ENCODE measurements around the gene SLC22A23.
"Not testable (repeated sequence)": the region's sequence is repeated elsewhere in the genome, so short reads cannot be mapped to it uniquely, and the experiment has no call there.

SLC22A23 gene

GRCh38 chr6:3389390-3390167 lies 67.3 kb downstream of the SLC22A23 start:
- Histone ChIP-seq H3K27ac (ENCODE audit: low read depth, low read length) (no peak overlapping the region), H3K9me3 (ENCODE audit: insufficient read depth, low read depth, low read length) (no peaks in the 10 kb centered on the region), H3K4me1 (ENCODE audit: insufficient read depth, low read length) (peaks cover 7% of the 10 kb centered on the region), H3K36me3 (ENCODE audit: insufficient read depth, low read length) (no peaks in the 10 kb centered on the region; the same call in 1 of the 2 replicates), H3K4me3 (ENCODE audit: low read length) (no peak overlapping the region), H3K27me3 (ENCODE audit: insufficient read depth, low read length) (no peaks in the 10 kb centered on the region), H3K9ac (ENCODE audit: low read depth, low read length) (no peak overlapping the region)
- 95% methylated on average over 15 of the region's 15 CpGs for WGBS

- Histone ChIP-seq H3K27ac (ENCODE audit: low read depth, low read length) (no peak overlapping the region), H3K27me3 (ENCODE audit: insufficient read depth, low read length) (no peaks in the 10 kb centered on the region), H3K36me3 (ENCODE audit: insufficient read depth, low read length) (no peaks in the 10 kb centered on the region; the same call in 1 of the 2 replicates), H3K4me3 (ENCODE audit: low read length) (no peak overlapping the region), H3K4me1 (ENCODE audit: insufficient read depth, low read length) (peaks cover 2% of the 10 kb centered on the region), H3K9ac (ENCODE audit: low read depth, low read length) (no peak overlapping the region), H3K9me3 (ENCODE audit: insufficient read depth, low read depth, low read length) (no peaks in the 10 kb centered on the region)
- WGBS = 93% methylated on average over 9 of the region's 9 CpGs
Measured at GRCh38 chr6:3388786-3389185, 68.1 kb downstream of the SLC22A23 start.

GRCh38 chr6:3386374-3386857 lies 70.4 kb downstream of the SLC22A23 start:
- 91% methylated on average over 11 of the region's 11 CpGs for WGBS

GRCh38 chr6:3385660-3386151 lies 71.1 kb downstream of the SLC22A23 start:
- no peak overlapping the region for H3K9ac ChIP-seq (ENCODE audit: low read depth, low read length)
- no peaks in the 10 kb centered on the region; the same call in 1 of the 2 replicates for H3K36me3 ChIP-seq (ENCODE audit: insufficient read depth, low read length)
- H3K4me3 ChIP-seq (ENCODE audit: low read length) = no peak overlapping the region
- WGBS = 87% methylated on average over 6 of the region's 6 CpGs
- no peak overlapping the region for H3K27ac ChIP-seq (ENCODE audit: low read depth, low read length)
- H3K4me1 ChIP-seq (ENCODE audit: insufficient read depth, low read length) = no peaks in the 10 kb centered on the region
- no peaks in the 10 kb centered on the region for H3K9me3 ChIP-seq (ENCODE audit: insufficient read depth, low read depth, low read length)
- H3K27me3 ChIP-seq (ENCODE audit: insufficient read depth, low read length) = no peaks in the 10 kb centered on the region

More at GRCh38 chr6:3386374-3386857, 70.4 kb downstream of the SLC22A23 start:
- Histone ChIP-seq H3K36me3 (ENCODE audit: insufficient read depth, low read length) (no peaks in the 10 kb centered on the region; the same call in 1 of the 2 replicates), H3K9ac (ENCODE audit: low read depth, low read length) (no peak overlapping the region), H3K27me3 (ENCODE audit: insufficient read depth, low read length) (no peaks in the 10 kb centered on the region), H3K4me3 (ENCODE audit: low read length) (no peak overlapping the region), H3K27ac (ENCODE audit: low read depth, low read length) (no peak overlapping the region), H3K9me3 (ENCODE audit: insufficient read depth, low read depth, low read length) (no peaks in the 10 kb centered on the region), H3K4me1 (ENCODE audit: insufficient read depth, low read length) (no peaks in the 10 kb centered on the region)

GRCh38 chr6:3385181-3385580 lies 71.7 kb downstream of the SLC22A23 start:
- H3K9ac ChIP-seq (ENCODE audit: low read depth, low read length); H3K36me3 ChIP-seq (ENCODE audit: insufficient read depth, low read length); H3K4me3 ChIP-seq (ENCODE audit: low read length); H3K9me3 ChIP-seq (ENCODE audit: insufficient read depth, low read depth, low read length); H3K27me3 ChIP-seq (ENCODE audit: insufficient read depth, low read length); H3K4me1 ChIP-seq (ENCODE audit: insufficient read depth, low read length); H3K27ac ChIP-seq (ENCODE audit: low read depth, low read length): not testable (repeated sequence)
- WGBS = 91% methylated on average over 4 of the region's 4 CpGs

- Histone ChIP-seq H3K36me3 (ENCODE audit: insufficient read depth, low read length) (no peaks in the 10 kb centered on the region; the same call in 1 of the 2 replicates), H3K9ac (ENCODE audit: low read depth, low read length) (no peak overlapping the region), H3K27ac (ENCODE audit: low read depth, low read length) (no peak overlapping the region), H3K4me1 (ENCODE audit: insufficient read depth, low read length) (peaks cover 6% of the 10 kb centered on the region; the same call in 1 of the 2 replicates), H3K4me3 (ENCODE audit: low read length) (no peak overlapping the region), H3K9me3 (ENCODE audit: insufficient read depth, low read depth, low read length) (no peaks in the 10 kb centered on the region), H3K27me3 (ENCODE audit: insufficient read depth, low read length) (no peaks in the 10 kb centered on the region)
- WGBS = 97% methylated on average over 7 of the region's 9 CpGs
Measured at GRCh38 chr6:3384241-3385143, 72.4 kb downstream of the SLC22A23 start.

GRCh38 chr6:3383525-3383924 lies 73.3 kb downstream of the SLC22A23 start:
- Histone ChIP-seq H3K36me3 (ENCODE audit: insufficient read depth, low read length) (no peaks in the 10 kb centered on the region), H3K27me3 (ENCODE audit: insufficient read depth, low read length) (no peaks in the 10 kb centered on the region), H3K4me1 (ENCODE audit: insufficient read depth, low read length) (peaks cover 8% of the 10 kb centered on the region; the same call in 1 of the 2 replicates), H3K9me3 (ENCODE audit: insufficient read depth, low read depth, low read length) (no peaks in the 10 kb centered on the region), H3K4me3 (ENCODE audit: low read length) (no peak overlapping the region), H3K27ac (ENCODE audit: low read depth, low read length) (no peak overlapping the region), H3K9ac (ENCODE audit: low read depth, low read length) (no peak overlapping the region)
- WGBS = 91% methylated on average over 8 of the region's 8 CpGs

GRCh38 chr6:3382326-3383279 lies 74.2 kb downstream of the SLC22A23 start:
- Histone ChIP-seq H3K36me3 (ENCODE audit: insufficient read depth, low read length) (no peaks in the 10 kb centered on the region), H3K27ac (ENCODE audit: low read depth, low read length) (no peak overlapping the region), H3K9me3 (ENCODE audit: insufficient read depth, low read depth, low read length) (no peaks in the 10 kb centered on the region), H3K4me3 (ENCODE audit: low read length) (no peak overlapping the region), H3K4me1 (ENCODE audit: insufficient read depth, low read length) (peaks cover 8% of the 10 kb centered on the region; the same call in 1 of the 2 replicates), H3K9ac (ENCODE audit: low read depth, low read length) (no peak overlapping the region), H3K27me3 (ENCODE audit: insufficient read depth, low read length) (no peaks in the 10 kb centered on the region)
- 95% methylated on average over 6 of the region's 8 CpGs for WGBS

- Histone ChIP-seq H3K4me3 (ENCODE audit: low read length) (no peak overlapping the region), H3K36me3 (ENCODE audit: insufficient read depth, low read length) (no peaks in the 10 kb centered on the region), H3K4me1 (ENCODE audit: insufficient read depth, low read length) (peaks cover 8% of the 10 kb centered on the region; the same call in 1 of the 2 replicates), H3K27ac (ENCODE audit: low read depth, low read length) (no peak overlapping the region), H3K27me3 (ENCODE audit: insufficient read depth, low read length) (no peaks in the 10 kb centered on the region), H3K9ac (ENCODE audit: low read depth, low read length) (no peak overlapping the region), H3K9me3 (ENCODE audit: insufficient read depth, low read depth, low read length) (no peaks in the 10 kb centered on the region)
- WGBS = 97% methylated on average over 5 of the region's 6 CpGs
Measured at GRCh38 chr6:3381233-3381921, 75.5 kb downstream of the SLC22A23 start.
